Kidney (tissue), 14 donors: ENCODE data around the gene MREG. TPM values are rescaled to one million over a fixed set of nuclear protein-coding genes. Genes with fewer than 3 reads are reported as not detected.

Experiments used
- DNase-seq, 5 donors: peaks; one replicate each; pipeline ENCODE4 v3.0.0-alpha.2; 2013 to 2020
- FAIRE-seq: peaks from 2 replicates; lab custom pipeline; 2012; peaks lifted over from hg19 to GRCh38; lab: Jason Lieb, UNC
- H3K27ac ChIP-seq, 2 donors: one replicate each; pipeline ENCODE4 v1.7.0; 2013; ENCODE audit warnings: low read depth in 2 of 2, low read length in 2 of 2, inconsistent platforms in 1 of 2
- H3K27me3 ChIP-seq: one replicate; pipeline ENCODE4 v1.7.1; 2013; ENCODE audit warnings: low read length, inconsistent platforms; ENCODE audit not compliant: control insufficient read depth, insufficient read depth
- H3K36me3 ChIP-seq, 3 donors: one replicate each; pipeline versions ENCODE4 v1.7.0 to v1.7.1; 2013; ENCODE audit warnings: low read length in 3 of 3, control low read depth in 1 of 3, inconsistent platforms in 1 of 3; ENCODE audit not compliant: insufficient read depth in 3 of 3, control insufficient read depth in 2 of 3
- H3K4me1 ChIP-seq, 3 donors: one replicate each; pipeline versions ENCODE4 v1.7.0 to v1.7.1; 2013; ENCODE audit warnings: low read length in 3 of 3, inconsistent platforms in 1 of 3, low read depth in 1 of 3; ENCODE audit not compliant: control insufficient read depth in 2 of 3, insufficient read depth in 2 of 3
- H3K4me3 ChIP-seq, 3 donors: one replicate each; pipeline versions ENCODE4 v1.7.0 to v1.8.1; 2013; ENCODE audit warnings: low read length in 3 of 3, control low read depth in 1 of 3, inconsistent platforms in 1 of 3
- H3K9ac ChIP-seq, 3 donors: one replicate each; pipeline versions ENCODE4 v1.7.0 to v1.7.1; 2013; ENCODE audit warnings: low read length in 3 of 3, control low read depth in 1 of 3, inconsistent platforms in 1 of 3
- H3K9me3 ChIP-seq, 3 donors: one replicate each; pipeline versions ENCODE4 v1.7.0 to v1.7.1; 2013; ENCODE audit warnings: low read length in 3 of 3, control low read depth in 1 of 3, inconsistent platforms in 1 of 3; ENCODE audit not compliant: control insufficient read depth in 2 of 3, insufficient read depth in 1 of 3
- intact Hi-C: fragments of 100-400 bp; cut with DNase I; formaldehyde crosslinking; loops from one replicate; pipeline ENCODE4 v1.11.1; 2022
- polyA plus RNA-seq: library from polyadenylated mRNA; stranded (reverse); fragments of 350-450 nt; fragmentation: Illumina TruSeq; extraction: RNeasy Lipid Tissue Mini Kit (QIAGEN cat#74804); gene quantifications from one replicate; pipeline ENCODE4 v1.2.3, GENCODE V29; 2014; ENCODE audit warnings: low read depth, low replicate concordance; ENCODE audit not compliant: insufficient read depth
- total RNA-seq: library from RNA; stranded (reverse); fragmentation: NEBNext Ultra II Directional; extraction: Animal tissue kit (Norgen Biotek cat#: 25700); gene quantifications from one replicate; pipeline ENCODE4 v1.2.1, GENCODE V29; 2021
- TF ChIP-seq, protein P1 (sequence below): IDR thresholded peaks from 3 replicates; pipeline ENCODE4 v1.5.1; 2012; ENCODE audit warnings: mild to moderate bottlenecking, moderate library complexity, borderline replicate concordance; ENCODE audit not compliant: insufficient read depth; ENCODE audit errors: extremely low read depth
- donor health status: control.
- donor health status: control.
- donor health status: control.
- donor health status: control.
- donor health status: control.
- donor health status: DM: yes; HTN: yes; CAD: no.
- donor health status: Normal renal cell carcinoma (clear cell type).

MREG gene
- total and polyA plus RNA-seq, 2 donors from 2014 or later = 3.6 to 16.7 TPM

DNA sequence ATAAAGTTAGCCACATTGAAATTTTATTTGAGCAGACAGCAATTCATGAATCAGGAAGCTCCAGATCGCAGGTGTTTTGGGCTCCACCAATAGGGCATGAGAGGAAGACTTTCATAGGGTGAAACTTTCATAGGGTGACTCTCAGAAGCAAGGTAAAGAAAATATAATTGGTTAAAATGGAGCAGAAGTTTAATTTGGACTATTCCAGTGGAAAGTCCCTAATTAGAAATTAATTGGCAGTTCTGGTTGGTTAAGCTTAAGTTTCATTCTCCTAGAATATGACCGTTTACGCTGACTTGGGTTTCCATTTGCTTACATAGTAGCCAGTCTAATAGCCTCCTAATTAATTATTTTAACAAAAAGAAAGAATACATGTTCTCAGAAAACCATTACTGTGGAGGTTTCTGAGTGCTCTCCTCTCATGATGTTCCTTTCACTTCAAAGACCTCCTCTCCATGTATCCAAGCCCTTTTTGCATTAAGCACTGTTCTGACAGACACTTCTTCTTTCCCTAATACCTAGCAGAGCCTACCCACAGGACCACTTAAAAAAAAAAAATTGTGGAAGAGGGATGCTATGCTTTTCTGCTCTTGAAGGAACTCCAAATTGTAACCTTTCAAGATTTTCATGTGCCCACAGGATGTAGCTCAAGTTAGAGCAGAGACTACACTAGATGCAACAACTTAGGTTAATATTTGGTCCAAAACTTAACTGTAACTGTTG, 99.1 kb downstream of the MREG start:
- TF ChIP-seq, protein P1, sequence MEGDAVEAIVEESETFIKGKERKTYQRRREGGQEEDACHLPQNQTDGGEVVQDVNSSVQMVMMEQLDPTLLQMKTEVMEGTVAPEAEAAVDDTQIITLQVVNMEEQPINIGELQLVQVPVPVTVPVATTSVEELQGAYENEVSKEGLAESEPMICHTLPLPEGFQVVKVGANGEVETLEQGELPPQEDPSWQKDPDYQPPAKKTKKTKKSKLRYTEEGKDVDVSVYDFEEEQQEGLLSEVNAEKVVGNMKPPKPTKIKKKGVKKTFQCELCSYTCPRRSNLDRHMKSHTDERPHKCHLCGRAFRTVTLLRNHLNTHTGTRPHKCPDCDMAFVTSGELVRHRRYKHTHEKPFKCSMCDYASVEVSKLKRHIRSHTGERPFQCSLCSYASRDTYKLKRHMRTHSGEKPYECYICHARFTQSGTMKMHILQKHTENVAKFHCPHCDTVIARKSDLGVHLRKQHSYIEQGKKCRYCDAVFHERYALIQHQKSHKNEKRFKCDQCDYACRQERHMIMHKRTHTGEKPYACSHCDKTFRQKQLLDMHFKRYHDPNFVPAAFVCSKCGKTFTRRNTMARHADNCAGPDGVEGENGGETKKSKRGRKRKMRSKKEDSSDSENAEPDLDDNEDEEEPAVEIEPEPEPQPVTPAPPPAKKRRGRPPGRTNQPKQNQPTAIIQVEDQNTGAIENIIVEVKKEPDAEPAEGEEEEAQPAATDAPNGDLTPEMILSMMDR = no peak
- no peak for FAIRE-seq
- DNase-seq = no peak
- intact Hi-C loops = loop anchor here (10.0 kb wide), 1 partner anchor 459 kb away; no protein-coding TSS in a partner anchor
- no peaks in the 10 kb centered on the region for H3K36me3 ChIP-seq
- H3K4me3 ChIP-seq = no peak overlapping the region
- H3K4me1 ChIP-seq = peaks cover 0 to 8% (median 4%) of the 10 kb centered on the region in 3 donors
- H3K27me3 ChIP-seq = no peaks in the 10 kb centered on the region
- H3K9me3 ChIP-seq = no peaks in the 10 kb centered on the region
- no peak overlapping the region for H3K9ac ChIP-seq
- no peak overlapping the region for H3K27ac ChIP-seq

DNA sequence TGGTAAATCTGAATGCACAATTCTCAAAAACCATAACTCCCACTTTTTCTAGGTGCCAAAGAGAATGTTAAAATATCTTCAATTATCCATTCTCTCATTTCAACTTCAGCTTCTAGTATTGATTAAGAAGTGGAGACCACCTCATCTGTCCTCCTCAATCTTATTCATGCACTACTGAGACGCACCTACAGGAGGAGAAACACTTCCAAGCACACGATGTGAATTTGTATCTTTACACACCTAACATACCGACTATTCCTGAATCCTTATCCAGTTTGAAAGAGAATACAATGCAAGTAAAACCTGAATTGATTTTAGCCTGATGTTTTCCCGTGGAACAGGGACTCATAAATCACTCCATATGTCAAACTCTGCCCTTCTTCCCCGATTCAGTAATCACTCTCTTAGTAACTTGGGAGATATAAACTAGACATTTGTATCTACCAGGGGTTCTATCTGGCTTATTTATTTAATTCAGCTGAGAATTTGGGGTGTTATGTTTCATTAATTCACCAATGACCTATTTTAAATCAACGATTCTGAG, 101.0 kb downstream of the MREG start:
- FAIRE-seq (no peak), DNase-seq (no peak)
- Histone ChIP-seq H3K27ac (no peak overlapping the region), H3K9ac (no peak overlapping the region), H3K27me3 (no peaks in the 10 kb centered on the region), H3K4me1 (no peaks in the 10 kb centered on the region), H3K4me3 (no peak overlapping the region), H3K36me3 (no peaks in the 10 kb centered on the region), H3K9me3 (no peaks in the 10 kb centered on the region)
- TF ChIP-seq, protein P1 = no peak
- intact Hi-C loops = loop anchor here (10.0 kb wide), 1 partner anchor 458 kb away; no protein-coding TSS in a partner anchor

DNA sequence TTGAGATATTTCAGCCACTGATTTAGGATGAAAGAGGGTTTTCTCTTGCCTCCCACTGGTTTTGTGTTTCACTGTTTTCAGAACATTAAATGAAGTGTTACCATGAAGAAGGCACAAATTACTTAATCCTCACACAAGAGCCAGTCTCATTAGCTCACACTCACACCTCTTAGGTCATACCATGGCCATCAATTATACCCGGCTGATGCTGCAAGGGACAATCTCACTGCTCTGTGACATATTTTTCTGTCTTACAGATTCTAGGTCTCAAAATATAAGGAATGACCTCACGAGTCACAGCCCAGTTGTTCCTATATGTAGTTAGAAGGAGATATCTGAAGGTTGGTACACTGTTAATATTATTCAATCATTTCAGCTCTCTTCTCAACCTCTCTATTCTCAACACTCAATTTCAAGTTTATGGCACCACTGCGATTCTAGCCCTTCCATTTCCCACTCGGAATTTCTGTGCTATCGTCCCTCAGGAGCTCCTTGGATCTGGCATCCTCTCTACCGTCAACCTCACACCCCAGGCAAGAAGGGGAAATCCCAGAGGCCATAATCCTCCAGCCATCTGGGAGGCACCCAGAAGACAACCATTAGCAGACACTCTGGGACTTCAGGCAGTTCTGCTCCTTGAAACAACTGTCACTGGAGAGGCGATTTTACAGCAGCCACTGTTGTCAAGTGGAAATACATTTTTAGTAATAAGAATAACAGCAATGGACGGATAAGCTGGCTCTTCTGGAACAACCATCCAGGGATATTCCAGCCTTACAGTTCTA, 101.9 kb downstream of the MREG start:
- H3K4me1 ChIP-seq = no peaks in the 10 kb centered on the region
- no peaks in the 10 kb centered on the region for H3K9me3 ChIP-seq
- H3K27me3 ChIP-seq = no peaks in the 10 kb centered on the region
- no peak overlapping the region for H3K4me3 ChIP-seq
- TF ChIP-seq, protein P1 = no peak
- DNase-seq = no peak
- H3K9ac ChIP-seq = no peak overlapping the region
- H3K27ac ChIP-seq = no peak overlapping the region
- no peaks in the 10 kb centered on the region for H3K36me3 ChIP-seq
- intact Hi-C loops = loop anchor here (10.0 kb wide), 1 partner anchor 457 kb away; no protein-coding TSS in a partner anchor
- no peak for FAIRE-seq
